Suppressor macrophage treated with lipopolysaccharide for 1 hour (primary cell): Measurements from ENCODE around the gene MBLAC1.

Experiments used
- DNase-seq, 3 donors: peaks; one replicate each; pipeline ENCODE4 v3.0.0-alpha.2; 2020 to 2022

MBLAC1 gene

GRCh38 chr7:100154651-100155491, 28.1 kb downstream of the MBLAC1 start:
- DNase-seq, result no peak

- DNase-seq, result no peak
Measured at GRCh38 chr7:100155553-100156317, 29.0 kb downstream of the MBLAC1 start.

- peak; percentile 73 to 80 (median 75) for DNase-seq
Measured at GRCh38 chr7:100156331-100157068, 29.7 kb downstream of the MBLAC1 start.

- no peak for DNase-seq
Measured at GRCh38 chr7:100157069-100157333, 30.2 kb downstream of the MBLAC1 start.

- peak; percentile 68 to 76 (median 68) for DNase-seq
Measured at GRCh38 chr7:100157334-100158228, 30.8 kb downstream of the MBLAC1 start.

- peak; percentile 85 to 94 (median 86) for DNase-seq
Measured at GRCh38 chr7:100158229-100159098, 31.7 kb downstream of the MBLAC1 start, which contains the start of gene TRAPPC14. Gene TRAPPC14, minus strand, starts transcription at chr7:100158723. Its CDS starts 224 bp downstream, at chr7:100158499.

- peak in 1 of 3 donors; percentile 40 for DNase-seq
Measured at GRCh38 chr7:100159099-100159623, 32.4 kb downstream of the MBLAC1 start.

GRCh38 chr7:100160067-100160466, 33.3 kb downstream of the MBLAC1 start:
- no peak for DNase-seq

- no peak for DNase-seq
Measured at GRCh38 chr7:100163006-100163531, 36.3 kb downstream of the MBLAC1 start.

- no peak for DNase-seq
Measured at GRCh38 chr7:100163871-100164270, 37.1 kb downstream of the MBLAC1 start.

- DNase-seq, result no peak
Measured at GRCh38 chr7:100166317-100166940, 39.7 kb downstream of the MBLAC1 start.

GRCh38 chr7:100166970-100167911, 40.5 kb downstream of the MBLAC1 start:
- DNase-seq, result no peak

- DNase-seq, result peak in 1 of 3 donors; percentile 23
Measured at GRCh38 chr7:100167912-100168323, 41.2 kb downstream of the MBLAC1 start.

- DNase-seq, result no peak
Measured at GRCh38 chr7:100169147-100169850, 42.5 kb downstream of the MBLAC1 start.

GRCh38 chr7:100170101-100170897, 43.5 kb downstream of the MBLAC1 start:
- no peak for DNase-seq

- DNase-seq, result no peak
Measured at GRCh38 chr7:100171087-100171681, 44.4 kb downstream of the MBLAC1 start.

GRCh38 chr7:100171840-100172239, 45.1 kb downstream of the MBLAC1 start:
- DNase-seq, result no peak
